GM12892 (cell line): ENCODE measurements around the gene GPR78.

Experiments
- POLR2A ChIP-seq: IDR thresholded peaks from 2 replicates; pipeline ENCODE4 v1.6.1; 2011; ENCODE audit warnings: low read depth, low read length, control low read depth
- POLR2AphosphoS5 ChIP-seq: IDR thresholded peaks from 2 replicates; pipeline ENCODE4 v1.6.1; 2011; ENCODE audit warnings: low read depth, low read length, control low read depth
- TAF1 ChIP-seq: IDR thresholded peaks from 2 replicates; pipeline ENCODE4 v1.6.1; 2011; ENCODE audit warnings: low read depth, mild to moderate bottlenecking, control low read depth, low read length, borderline replicate concordance

DNA sequence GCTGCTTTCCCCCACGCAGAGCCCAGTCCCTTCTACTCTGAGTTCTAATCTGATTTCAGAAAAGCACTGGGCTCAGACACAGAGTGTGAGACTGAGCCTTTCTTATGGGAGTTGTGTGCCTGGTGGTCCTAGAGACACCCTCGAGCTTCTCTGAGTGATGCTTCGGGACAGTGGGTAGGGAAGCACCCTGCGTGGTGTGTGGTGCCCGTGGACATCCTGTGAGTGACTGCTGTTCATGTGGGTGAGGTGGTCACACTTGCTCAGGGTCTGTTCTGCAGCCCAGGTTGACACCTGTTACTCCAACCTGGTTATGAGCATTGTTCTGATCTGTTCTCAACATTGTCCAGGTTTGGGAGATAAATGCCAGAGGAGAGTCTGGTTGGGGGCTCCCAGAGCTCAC lies 6.1 kb downstream of the GPR78 start:
- no peak for TF ChIP-seq POLR2AphosphoS5
- no peak for TF ChIP-seq POLR2A
- TF ChIP-seq TAF1: no peak
